Tibial nerve (tissue), 4 donors: Measurements from ENCODE around the gene MYOM1.

Experiments used
- EP300 ChIP-seq, 2 donors: sonication (generic); formaldehyde crosslinking; IDR thresholded peaks; one replicate each; pipeline ENCODE4 v1.6.1; 2017; ENCODE audit warnings: antibody characterized with exemption in 2 of 2, mild to moderate bottlenecking in 1 of 2
- TF ChIP-seq, protein P1 (sequence below), 5 experiments: fragments of 200-600 bp in 3 of 5; fragments of 450-650 bp in 2 of 5; sonication (generic) in 3 of 5; IDR thresholded peaks; one replicate each; pipeline ENCODE4 v1.5.1; 2016 to 2019; ENCODE audit warnings: antibody characterized with exemption in 5 of 5, mild to moderate bottlenecking in 3 of 5, moderate library complexity in 2 of 5

DNA sequence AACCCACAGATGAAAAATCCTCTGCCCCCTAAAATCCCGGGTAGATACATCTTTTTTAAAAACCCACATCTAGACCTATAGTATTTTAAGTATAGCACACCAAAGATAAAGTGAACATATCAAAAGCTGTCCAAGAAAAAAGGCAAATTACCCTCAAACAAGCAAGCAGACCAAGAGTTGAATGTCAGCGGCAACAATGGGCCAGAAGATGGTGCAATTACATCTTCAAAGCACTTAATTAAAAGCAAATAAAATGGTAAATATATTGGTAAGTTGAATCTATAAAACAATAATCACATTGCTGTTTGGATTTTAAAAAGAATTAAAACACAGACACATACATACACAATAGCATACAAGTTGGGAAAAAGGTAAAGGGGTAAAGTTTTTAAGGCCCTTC is 98.5 kb downstream of the MYOM1 start:
- TF ChIP-seq, protein P1, sequence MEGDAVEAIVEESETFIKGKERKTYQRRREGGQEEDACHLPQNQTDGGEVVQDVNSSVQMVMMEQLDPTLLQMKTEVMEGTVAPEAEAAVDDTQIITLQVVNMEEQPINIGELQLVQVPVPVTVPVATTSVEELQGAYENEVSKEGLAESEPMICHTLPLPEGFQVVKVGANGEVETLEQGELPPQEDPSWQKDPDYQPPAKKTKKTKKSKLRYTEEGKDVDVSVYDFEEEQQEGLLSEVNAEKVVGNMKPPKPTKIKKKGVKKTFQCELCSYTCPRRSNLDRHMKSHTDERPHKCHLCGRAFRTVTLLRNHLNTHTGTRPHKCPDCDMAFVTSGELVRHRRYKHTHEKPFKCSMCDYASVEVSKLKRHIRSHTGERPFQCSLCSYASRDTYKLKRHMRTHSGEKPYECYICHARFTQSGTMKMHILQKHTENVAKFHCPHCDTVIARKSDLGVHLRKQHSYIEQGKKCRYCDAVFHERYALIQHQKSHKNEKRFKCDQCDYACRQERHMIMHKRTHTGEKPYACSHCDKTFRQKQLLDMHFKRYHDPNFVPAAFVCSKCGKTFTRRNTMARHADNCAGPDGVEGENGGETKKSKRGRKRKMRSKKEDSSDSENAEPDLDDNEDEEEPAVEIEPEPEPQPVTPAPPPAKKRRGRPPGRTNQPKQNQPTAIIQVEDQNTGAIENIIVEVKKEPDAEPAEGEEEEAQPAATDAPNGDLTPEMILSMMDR (IDR thresholded peaks at IDR 0.05) = no peak
- no peak for TF ChIP-seq EP300 (IDR thresholded peaks at IDR 0.05)
